Vagina (tissue), 2 donors: Measurements from ENCODE around the gene ADAMTS12. TPM values are rescaled to one million over a fixed set of nuclear protein-coding genes. Genes with fewer than 3 reads are reported as not detected.

Source experiments
- DNase-seq, 2 donors: peaks; one replicate each; pipeline ENCODE4 v3.0.0-alpha.2; 2017; ENCODE audit errors: extremely low spot score in 2 of 2
- H3K27ac ChIP-seq: fragments of 200-600 bp; sonication (generic); one replicate; pipeline ENCODE4 v1.5.1; 2019
- H3K27me3 ChIP-seq: fragments of 200-600 bp; sonication (generic); one replicate; pipeline ENCODE4 v1.5.1; 2019
- H3K36me3 ChIP-seq, 2 donors: fragments of 200-600 bp; sonication (generic); one replicate each; pipeline ENCODE4 v1.5.1; 2017 to 2019
- H3K4me1 ChIP-seq: fragments of 200-600 bp; sonication (generic); one replicate; pipeline ENCODE4 v1.5.1; 2019
- H3K4me3 ChIP-seq, 2 donors: fragments of 200-600 bp; sonication (generic); 1 replicate in 1 of 2; 2 replicates in 1 of 2; pipeline ENCODE4 v1.5.1; 2016 to 2019
- H3K9me3 ChIP-seq: fragments of 200-600 bp; sonication (generic); one replicate; pipeline ENCODE4 v1.5.1; 2019
- CTCF ChIP-seq, 3 experiments: fragments of 450-650 bp in 2 of 3; fragments of 200-600 bp in 1 of 3; sonication (generic) in 1 of 3; IDR thresholded peaks; one replicate each; pipeline ENCODE4 v1.5.1; 2017 to 2019; ENCODE audit warnings: antibody characterized with exemption in 3 of 3, mild to moderate bottlenecking in 2 of 3, moderate library complexity in 2 of 3
- POLR2A ChIP-seq, 2 donors: fragments of 450-650 bp; IDR thresholded peaks; one replicate each; pipeline ENCODE4 v1.6.1; 2017; ENCODE audit warnings: antibody characterized with exemption in 2 of 2, mild to moderate bottlenecking in 2 of 2, moderate library complexity in 2 of 2
- POLR2AphosphoS5 ChIP-seq, 2 donors: sonication (generic); formaldehyde crosslinking; IDR thresholded peaks; one replicate each; pipeline ENCODE4 v1.9.0; 2017; ENCODE audit warnings: antibody characterized with exemption in 2 of 2, mild to moderate bottlenecking in 2 of 2, low read depth in 1 of 2; ENCODE audit not compliant: insufficient read depth in 1 of 2
- intact Hi-C: fragments of 100-400 bp; cut with DNase I; formaldehyde crosslinking; loops from one replicate; pipeline ENCODE4 v1.15.1; 2023
- total RNA-seq: library from RNA; depleted of rRNA; stranded (reverse); fragments of >200 nt; gene quantifications from one replicate; pipeline ENCODE4 v1.2.3, GENCODE V29; 2016

The ADAMTS12 gene
- total RNA-seq, 1 donor from 2014 or later: 7.6 TPM

GRCh38 chr5:33762859-33763258 is 128.9 kb downstream of the ADAMTS12 start:
- Histone ChIP-seq H3K36me3 (no peaks in the 10 kb centered on the region), H3K27me3 (no peaks in the 10 kb centered on the region), H3K4me1 (no peaks in the 10 kb centered on the region), H3K9me3 (no peaks in the 10 kb centered on the region), H3K4me3 (no peak overlapping the region), H3K27ac (no peak overlapping the region)
- no peak for TF ChIP-seq POLR2A (IDR thresholded peaks at IDR 0.05)
- TF ChIP-seq CTCF (IDR thresholded peaks at IDR 0.05): no peak
- TF ChIP-seq POLR2AphosphoS5 (IDR thresholded peaks at IDR 0.05; ENCODE audit: insufficient read depth in 1 of 2, low read depth in 1 of 2): no peak
- no peak for DNase-seq
- intact Hi-C loops: no loop called here

- DNase-seq: no peak
- no peaks in the 10 kb centered on the region for H3K36me3 ChIP-seq
- H3K9me3 ChIP-seq: no peaks in the 10 kb centered on the region
- intact Hi-C loops: no loop called here
- H3K27ac ChIP-seq: no peak overlapping the region
- H3K27me3 ChIP-seq: no peaks in the 10 kb centered on the region
- TF ChIP-seq CTCF (IDR thresholded peaks at IDR 0.05) (no peak), POLR2A (IDR thresholded peaks at IDR 0.05) (no peak), POLR2AphosphoS5 (IDR thresholded peaks at IDR 0.05; ENCODE audit: insufficient read depth in 1 of 2, low read depth in 1 of 2) (no peak)
- H3K4me1 ChIP-seq: no peaks in the 10 kb centered on the region
- no peak overlapping the region for H3K4me3 ChIP-seq
Observed at GRCh38 chr5:33761139-33761538, 130.7 kb downstream of the ADAMTS12 start.

- Histone ChIP-seq H3K4me3 (no peak overlapping the region), H3K9me3 (no peaks in the 10 kb centered on the region), H3K27me3 (no peaks in the 10 kb centered on the region), H3K36me3 (no peaks in the 10 kb centered on the region), H3K4me1 (no peaks in the 10 kb centered on the region), H3K27ac (no peak overlapping the region)
- TF ChIP-seq POLR2A (IDR thresholded peaks at IDR 0.05) (no peak), POLR2AphosphoS5 (IDR thresholded peaks at IDR 0.05; ENCODE audit: insufficient read depth in 1 of 2, low read depth in 1 of 2) (no peak), CTCF (IDR thresholded peaks at IDR 0.05) (no peak)
- DNase-seq: no peak
- intact Hi-C loops: no loop called here
Observed at GRCh38 chr5:33758737-33759136, 133.1 kb downstream of the ADAMTS12 start.

GRCh38 chr5:33756491-33756890 is 135.3 kb downstream of the ADAMTS12 start:
- Histone ChIP-seq H3K27me3 (no peaks in the 10 kb centered on the region), H3K9me3 (no peaks in the 10 kb centered on the region), H3K36me3 (no peaks in the 10 kb centered on the region), H3K27ac (no peak overlapping the region), H3K4me3 (no peak overlapping the region), H3K4me1 (no peaks in the 10 kb centered on the region)
- intact Hi-C loops: no loop called here
- DNase-seq: no peak
- TF ChIP-seq POLR2A (IDR thresholded peaks at IDR 0.05) (no peak), POLR2AphosphoS5 (IDR thresholded peaks at IDR 0.05; ENCODE audit: insufficient read depth in 1 of 2, low read depth in 1 of 2) (no peak), CTCF (IDR thresholded peaks at IDR 0.05) (no peak)

- no peak for TF ChIP-seq POLR2A (IDR thresholded peaks at IDR 0.05)
- Histone ChIP-seq H3K27me3 (no peaks in the 10 kb centered on the region), H3K9me3 (no peaks in the 10 kb centered on the region), H3K4me1 (no peaks in the 10 kb centered on the region), H3K4me3 (no peak overlapping the region), H3K27ac (no peak overlapping the region), H3K36me3 (no peaks in the 10 kb centered on the region)
- intact Hi-C loops: no loop called here
- DNase-seq: no peak
Observed at GRCh38 chr5:33755231-33755630, 136.6 kb downstream of the ADAMTS12 start.

GRCh38 chr5:33753704-33754103 is 138.1 kb downstream of the ADAMTS12 start:
- TF ChIP-seq POLR2AphosphoS5 (IDR thresholded peaks at IDR 0.05; ENCODE audit: insufficient read depth in 1 of 2, low read depth in 1 of 2): no peak
- TF ChIP-seq CTCF (IDR thresholded peaks at IDR 0.05): no peak
- no peak for TF ChIP-seq POLR2A (IDR thresholded peaks at IDR 0.05)
- intact Hi-C loops: no loop called here
- H3K36me3 ChIP-seq: no peaks in the 10 kb centered on the region
- DNase-seq: no peak
- H3K9me3 ChIP-seq: no peaks in the 10 kb centered on the region
- no peaks in the 10 kb centered on the region for H3K4me1 ChIP-seq
- H3K27ac ChIP-seq: no peak overlapping the region
- H3K27me3 ChIP-seq: no peaks in the 10 kb centered on the region
- no peak overlapping the region for H3K4me3 ChIP-seq
